ENCODE results near the gene NPR3. TPM values are rescaled to one million over a fixed set of nuclear protein-coding genes. Genes with fewer than 3 reads are reported as not detected.

The NPR3 gene
- total and polyA plus RNA-seq, 4 donors: 6.8 to 41.0 (median 14.0) TPM

DNA sequence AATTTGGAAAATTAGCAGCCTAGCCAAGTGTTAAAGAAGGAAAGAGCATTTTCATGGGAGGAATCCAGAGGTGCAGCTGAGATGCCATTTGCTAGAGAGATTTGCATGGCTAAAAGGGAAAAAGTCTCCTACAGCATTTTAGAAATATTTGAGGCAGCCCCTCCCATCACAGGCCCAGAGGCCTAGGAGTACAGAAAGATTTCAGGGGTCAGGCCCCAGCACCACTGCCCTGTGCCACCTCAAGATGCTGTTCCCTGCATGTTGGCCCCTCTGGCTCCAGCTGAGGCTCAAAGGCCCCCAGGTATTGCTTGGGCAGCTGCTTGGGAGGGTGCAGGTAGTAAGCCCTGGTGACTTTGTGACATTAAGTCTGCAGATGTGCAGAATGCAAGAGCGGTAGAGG lies 26.9 kb upstream of the NPR3 start:
- Histone ChIP-seq H3K9me3 (ENCODE audit: control insufficient read depth, insufficient read depth, low read length) (peaks cover 8% of the 10 kb centered on the region), H3K27ac (ENCODE audit: low read depth, low read length) (no peak overlapping the region), H3K4me3 (ENCODE audit: low read depth, low read length) (no peak overlapping the region), H3K4me1 (ENCODE audit: control insufficient read depth, insufficient read depth, low read length) (no peaks in the 10 kb centered on the region), H3K36me3 (ENCODE audit: control insufficient read depth, insufficient read depth, low read length) (no peaks in the 10 kb centered on the region), H3K27me3 (ENCODE audit: control insufficient read depth, insufficient read depth, low read length) (no peaks in the 10 kb centered on the region)
- WGBS (ENCODE audit: insufficient coverage): 100% methylated on average over 1 of the region's 1 CpG
- no peak for DNase-seq (ENCODE audit: low read depth in 4 of 6, low spot score in 6 of 6)

- no peaks in the 10 kb centered on the region for H3K27me3 ChIP-seq (ENCODE audit: control insufficient read depth, insufficient read depth, low read length)
- no peak for DNase-seq (ENCODE audit: low read depth in 4 of 6, low spot score in 6 of 6)
- WGBS (ENCODE audit: insufficient coverage): no CpG with 5 or more reads among the region's 2 CpGs
- peaks cover 8% of the 10 kb centered on the region for H3K9me3 ChIP-seq (ENCODE audit: control insufficient read depth, insufficient read depth, low read length)
- H3K4me3 ChIP-seq (ENCODE audit: low read depth, low read length): no peak overlapping the region
- H3K36me3 ChIP-seq (ENCODE audit: control insufficient read depth, insufficient read depth, low read length): no peaks in the 10 kb centered on the region
- H3K4me1 ChIP-seq (ENCODE audit: control insufficient read depth, insufficient read depth, low read length): no peaks in the 10 kb centered on the region
- H3K27ac ChIP-seq (ENCODE audit: low read depth, low read length): no peak overlapping the region
These were observed 24.2 kb upstream of the NPR3 start for GRCh38 chr5:32686799-32687498.

- H3K36me3 ChIP-seq (ENCODE audit: control insufficient read depth, insufficient read depth, low read length): no peaks in the 10 kb centered on the region
- no peaks in the 10 kb centered on the region for H3K27me3 ChIP-seq (ENCODE audit: control insufficient read depth, insufficient read depth, low read length)
- H3K9me3 ChIP-seq (ENCODE audit: control insufficient read depth, insufficient read depth, low read length): peaks cover 8% of the 10 kb centered on the region
- no peaks in the 10 kb centered on the region for H3K4me1 ChIP-seq (ENCODE audit: control insufficient read depth, insufficient read depth, low read length)
- H3K27ac ChIP-seq (ENCODE audit: low read depth, low read length): no peak overlapping the region
- DNase-seq (ENCODE audit: low read depth in 4 of 6, low spot score in 6 of 6): peak in 2 of 6 donors; percentile 70 to 78
- H3K4me3 ChIP-seq (ENCODE audit: low read depth, low read length): no peak overlapping the region
These were observed 23.7 kb upstream of the NPR3 start for GRCh38 chr5:32687499-32687831.

DNA sequence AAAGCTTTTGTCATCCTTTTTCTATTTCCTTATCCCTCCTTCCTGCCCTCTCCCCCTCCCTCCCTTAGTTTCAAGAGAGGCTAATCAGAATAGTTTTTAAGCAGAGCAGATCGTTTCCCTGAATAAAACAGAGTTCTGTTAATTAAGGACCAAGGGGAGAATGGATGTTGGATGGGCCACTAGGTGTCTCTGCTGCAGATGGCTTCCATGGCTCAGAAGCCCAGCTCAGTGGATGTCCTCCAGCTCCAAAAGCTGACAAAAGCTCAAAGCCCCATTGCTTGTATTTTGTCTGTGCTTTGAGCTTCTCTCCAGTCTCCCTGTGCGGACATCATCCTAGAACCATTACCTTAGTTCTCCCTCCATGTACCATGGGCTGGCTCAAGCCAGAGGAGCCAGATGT lies 21.0 kb upstream of the NPR3 start:
- Histone ChIP-seq H3K4me3 (ENCODE audit: low read depth, low read length) (no peak overlapping the region), H3K27ac (ENCODE audit: low read depth, low read length) (no peak overlapping the region), H3K27me3 (ENCODE audit: control insufficient read depth, insufficient read depth, low read length) (no peaks in the 10 kb centered on the region), H3K9me3 (ENCODE audit: control insufficient read depth, insufficient read depth, low read length) (no peaks in the 10 kb centered on the region), H3K36me3 (ENCODE audit: control insufficient read depth, insufficient read depth, low read length) (no peaks in the 10 kb centered on the region), H3K4me1 (ENCODE audit: control insufficient read depth, insufficient read depth, low read length) (no peaks in the 10 kb centered on the region)
- WGBS (ENCODE audit: insufficient coverage): 75% methylated on average over 2 of the region's 2 CpGs
- no peak for DNase-seq (ENCODE audit: low read depth in 4 of 6, low spot score in 6 of 6)

- no peak overlapping the region for H3K27ac ChIP-seq (ENCODE audit: low read depth, low read length)
- WGBS (ENCODE audit: insufficient coverage): 92% methylated on average over 3 of the region's 3 CpGs
- no peak for DNase-seq (ENCODE audit: low read depth in 4 of 6, low spot score in 6 of 6)
- H3K36me3 ChIP-seq (ENCODE audit: control insufficient read depth, insufficient read depth, low read length): no peaks in the 10 kb centered on the region
- no peaks in the 10 kb centered on the region for H3K27me3 ChIP-seq (ENCODE audit: control insufficient read depth, insufficient read depth, low read length)
- no peaks in the 10 kb centered on the region for H3K4me1 ChIP-seq (ENCODE audit: control insufficient read depth, insufficient read depth, low read length)
- H3K9me3 ChIP-seq (ENCODE audit: control insufficient read depth, insufficient read depth, low read length): no peaks in the 10 kb centered on the region
- H3K4me3 ChIP-seq (ENCODE audit: low read depth, low read length): no peak overlapping the region
These were observed 20.5 kb upstream of the NPR3 start for GRCh38 chr5:32690666-32691065.

DNA sequence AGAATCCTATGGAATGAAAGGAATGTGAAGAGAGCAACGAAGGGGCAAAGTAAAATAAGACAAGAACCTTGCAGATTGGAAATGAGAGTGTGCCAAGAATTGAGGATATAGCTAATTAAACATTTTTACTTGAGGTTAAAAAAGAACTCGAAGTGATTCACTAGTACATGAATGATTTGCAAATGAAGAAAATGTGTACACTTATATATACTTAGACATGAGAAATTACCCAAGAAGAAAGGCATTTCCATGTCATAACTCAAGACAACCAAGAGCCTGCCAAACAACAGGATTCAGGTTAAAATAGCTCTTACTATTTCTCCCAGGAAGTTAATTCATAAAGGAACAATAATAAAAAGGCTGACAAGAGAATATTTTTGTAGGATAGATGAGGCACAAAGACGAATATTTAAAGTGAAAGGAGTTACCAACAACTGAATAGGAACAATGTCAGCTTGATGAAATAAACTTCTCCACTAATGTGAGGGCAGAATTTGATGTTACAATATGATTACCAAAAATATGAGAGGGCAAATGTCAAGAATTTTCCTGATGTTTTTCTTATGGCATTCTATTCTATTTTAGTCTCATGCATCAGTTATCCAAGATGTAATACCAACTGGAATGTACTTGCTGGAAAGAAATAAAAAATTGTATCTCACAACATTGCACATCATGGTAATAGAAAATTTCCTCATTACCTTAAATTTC lies 18.9 kb upstream of the NPR3 start:
- Histone ChIP-seq H3K9me3 (ENCODE audit: control insufficient read depth, insufficient read depth, low read length) (no peaks in the 10 kb centered on the region), H3K27ac (ENCODE audit: low read depth, low read length) (no peak overlapping the region), H3K4me3 (ENCODE audit: low read depth, low read length) (no peak overlapping the region), H3K27me3 (ENCODE audit: control insufficient read depth, insufficient read depth, low read length) (no peaks in the 10 kb centered on the region), H3K4me1 (ENCODE audit: control insufficient read depth, insufficient read depth, low read length) (no peaks in the 10 kb centered on the region), H3K36me3 (ENCODE audit: control insufficient read depth, insufficient read depth, low read length) (no peaks in the 10 kb centered on the region)
- DNase-seq (ENCODE audit: low read depth in 4 of 6, low spot score in 6 of 6): no peak
- WGBS (ENCODE audit: insufficient coverage): no CpG with 5 or more reads among the region's 3 CpGs

DNA sequence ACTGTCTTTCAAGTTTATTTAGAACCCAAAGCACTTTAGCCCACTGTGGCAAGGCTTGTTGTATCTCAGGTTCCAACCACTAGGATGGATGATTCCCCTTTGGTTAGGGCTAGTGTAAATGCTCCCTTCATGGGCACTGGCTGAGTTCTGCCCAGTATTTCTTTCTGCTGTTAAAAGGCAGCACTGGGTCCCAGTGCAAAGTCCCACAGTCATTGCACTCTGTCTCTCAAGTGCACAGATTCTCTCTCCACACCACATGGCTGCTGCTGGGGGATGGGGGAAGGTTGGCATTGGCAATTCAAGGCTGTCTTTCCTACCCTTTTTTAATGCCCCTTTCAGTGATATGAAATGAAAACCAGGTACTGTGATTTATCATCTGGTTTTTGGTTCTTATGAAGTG lies 7.2 kb upstream of the NPR3 start:
- Histone ChIP-seq H3K9me3 (ENCODE audit: control insufficient read depth, insufficient read depth, low read length) (no peaks in the 10 kb centered on the region), H3K36me3 (ENCODE audit: control insufficient read depth, insufficient read depth, low read length) (no peaks in the 10 kb centered on the region), H3K4me3 (ENCODE audit: low read depth, low read length) (no peak overlapping the region), H3K27me3 (ENCODE audit: control insufficient read depth, insufficient read depth, low read length) (peaks cover 4% of the 10 kb centered on the region), H3K4me1 (ENCODE audit: control insufficient read depth, insufficient read depth, low read length) (no peaks in the 10 kb centered on the region), H3K27ac (ENCODE audit: low read depth, low read length) (no peak overlapping the region)
- DNase-seq (ENCODE audit: low read depth in 4 of 6, low spot score in 6 of 6): no peak

DNA sequence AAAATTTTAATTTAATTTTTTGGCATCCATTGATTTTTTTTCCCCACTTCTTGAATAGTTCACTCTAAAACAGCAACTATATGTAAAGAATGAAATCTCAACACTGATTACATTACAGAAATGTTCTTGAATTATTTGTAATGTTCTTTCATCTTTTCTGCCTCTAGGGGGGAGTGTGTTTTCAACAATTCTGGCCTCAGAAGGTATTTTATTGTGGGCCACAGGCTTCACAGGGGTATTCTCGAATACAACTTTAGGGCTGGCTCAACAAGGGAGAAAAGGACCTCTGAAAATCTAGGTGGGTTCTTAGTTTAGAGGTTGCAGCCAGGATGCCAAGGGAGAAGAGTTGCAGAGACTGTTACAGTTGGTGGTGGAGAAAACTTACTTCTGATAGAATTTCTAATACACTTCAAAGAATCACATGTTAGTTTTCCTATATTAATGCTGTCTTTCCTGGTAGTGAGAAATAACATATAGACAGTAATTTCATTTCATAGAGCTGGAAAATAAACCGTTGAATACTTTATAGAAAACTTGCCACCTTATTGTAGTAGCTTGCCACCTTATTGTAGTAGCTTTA lies 3.6 kb upstream of the NPR3 start:
- Histone ChIP-seq H3K36me3 (ENCODE audit: control insufficient read depth, insufficient read depth, low read length) (no peaks in the 10 kb centered on the region), H3K27ac (ENCODE audit: low read depth, low read length) (no peak overlapping the region), H3K27me3 (ENCODE audit: control insufficient read depth, insufficient read depth, low read length) (peaks cover 32% of the 10 kb centered on the region), H3K4me1 (ENCODE audit: control insufficient read depth, insufficient read depth, low read length) (peaks cover 26% of the 10 kb centered on the region), H3K9me3 (ENCODE audit: control insufficient read depth, insufficient read depth, low read length) (no peaks in the 10 kb centered on the region), H3K4me3 (ENCODE audit: low read depth, low read length) (no peak overlapping the region)
- 10% methylated on average over 1 of the region's 2 CpGs for WGBS (ENCODE audit: insufficient coverage)
- DNase-seq (ENCODE audit: low read depth in 4 of 6, low spot score in 6 of 6): peak in 2 of 6 donors; percentile 49 to 59

GRCh38 chr5:32708949-32709348 lies 2.2 kb upstream of the NPR3 start:
- 16% methylated on average over 16 of the region's 16 CpGs for WGBS (ENCODE audit: insufficient coverage)
- no peak overlapping the region for H3K27ac ChIP-seq (ENCODE audit: low read depth, low read length)
- peak in 1 of 6 donors; percentile 10 for DNase-seq (ENCODE audit: low read depth in 4 of 6, low spot score in 6 of 6)
- peaks cover 40% of the 10 kb centered on the region for H3K4me1 ChIP-seq (ENCODE audit: control insufficient read depth, insufficient read depth, low read length)
- H3K36me3 ChIP-seq (ENCODE audit: control insufficient read depth, insufficient read depth, low read length): no peaks in the 10 kb centered on the region
- H3K9me3 ChIP-seq (ENCODE audit: control insufficient read depth, insufficient read depth, low read length): no peaks in the 10 kb centered on the region
- no peak overlapping the region for H3K4me3 ChIP-seq (ENCODE audit: low read depth, low read length)
- peaks cover 47% of the 10 kb centered on the region for H3K27me3 ChIP-seq (ENCODE audit: control insufficient read depth, insufficient read depth, low read length)
